ENCODE data around the gene ATP2B1.

Gene ATP2B1

DNA sequence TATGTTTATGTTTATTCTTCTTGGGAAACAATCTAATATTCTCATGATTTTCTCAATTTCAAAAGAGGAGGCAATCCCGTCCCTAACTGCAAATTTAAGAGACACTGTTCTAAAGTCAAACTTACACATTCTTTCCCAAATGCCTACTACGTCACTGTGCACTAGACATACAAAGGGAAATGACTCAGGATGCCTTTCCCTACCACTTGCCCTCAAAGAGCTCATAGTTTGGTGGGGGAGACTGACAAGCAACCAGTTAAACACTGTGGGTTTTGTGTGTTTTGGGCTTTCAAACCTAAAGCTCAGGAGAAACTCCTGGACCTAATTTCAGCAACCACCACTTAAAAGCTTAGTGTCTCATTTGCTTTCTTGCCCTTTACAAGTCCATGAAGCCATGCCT is 58.4 kb downstream of the ATP2B1 start:
- no peak for DNase-seq

DNA sequence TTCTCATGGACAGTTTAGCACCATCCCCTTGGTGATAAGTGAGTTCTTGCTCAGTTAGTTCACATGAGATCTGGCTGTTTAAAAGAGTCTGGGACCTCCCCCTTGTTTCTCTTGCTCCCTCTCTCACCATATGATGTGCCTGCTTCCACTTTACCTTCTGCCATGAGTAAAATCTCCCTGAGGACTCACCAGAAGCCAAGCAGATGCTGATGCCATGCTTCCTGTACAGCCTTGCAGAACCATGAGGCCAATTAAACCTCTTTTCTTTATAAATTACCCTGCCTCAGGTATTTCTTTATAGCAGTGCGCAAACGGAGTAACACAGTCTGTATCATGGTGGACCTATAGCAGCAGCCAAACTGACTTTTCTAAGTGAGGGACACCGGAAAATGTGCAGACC is 58.8 kb downstream of the ATP2B1 start:
- no peak for DNase-seq

DNA sequence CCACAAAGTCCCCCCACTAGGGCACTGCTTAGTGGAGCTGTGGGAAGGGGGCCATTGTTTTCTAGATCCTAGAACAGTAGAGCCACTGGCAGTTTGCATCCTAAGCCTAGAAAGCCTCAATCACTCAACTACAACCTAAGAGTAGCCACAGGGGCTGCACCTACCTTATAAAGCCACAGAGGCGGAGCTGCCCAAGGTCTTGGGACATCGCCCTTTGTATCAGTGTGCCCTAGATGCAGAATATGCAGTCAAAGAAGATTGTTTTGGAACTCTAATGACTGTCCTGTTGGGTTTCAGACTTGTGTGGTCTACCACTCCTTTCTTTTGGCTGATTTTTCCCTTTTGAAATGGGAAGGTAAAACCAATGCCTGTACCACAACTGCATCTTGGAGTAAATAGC is 59.5 kb downstream of the ATP2B1 start:
- DNase-seq, result no peak

DNA sequence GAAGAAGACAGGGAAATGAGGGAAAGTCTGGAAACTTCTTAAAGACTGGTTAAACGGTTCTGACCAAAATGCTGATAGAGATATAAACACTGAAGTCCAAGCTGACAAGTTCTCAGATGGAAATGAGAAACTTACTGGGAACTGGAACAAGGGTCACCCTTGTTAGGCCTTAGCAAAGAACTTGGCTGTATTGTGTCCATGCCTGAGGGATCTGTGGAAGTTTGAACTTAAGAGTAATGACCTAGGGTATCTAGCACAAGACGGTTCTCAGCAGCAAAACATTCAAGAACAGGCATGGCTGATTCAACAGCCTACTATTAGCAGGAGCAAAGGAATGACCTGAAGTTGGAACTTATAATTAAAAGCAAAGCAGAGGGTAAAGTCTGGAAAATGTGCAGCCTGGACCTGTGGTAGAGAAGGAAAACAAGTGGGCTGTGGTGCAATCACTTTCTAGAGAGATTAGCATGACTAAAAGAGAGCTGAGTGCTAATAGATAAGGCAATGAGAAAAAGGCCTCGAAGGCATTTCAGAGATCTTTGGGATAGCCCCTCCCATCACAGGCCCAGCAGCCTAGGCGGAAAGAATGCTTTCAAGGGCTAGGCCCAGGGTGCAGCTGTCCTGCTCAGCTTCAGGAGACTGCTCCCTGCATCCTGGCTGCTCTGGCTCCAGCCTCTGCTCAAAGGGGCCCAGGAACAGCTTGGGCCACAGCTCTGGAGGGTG is 60.3 kb downstream of the ATP2B1 start:
- no peak for DNase-seq

DNA sequence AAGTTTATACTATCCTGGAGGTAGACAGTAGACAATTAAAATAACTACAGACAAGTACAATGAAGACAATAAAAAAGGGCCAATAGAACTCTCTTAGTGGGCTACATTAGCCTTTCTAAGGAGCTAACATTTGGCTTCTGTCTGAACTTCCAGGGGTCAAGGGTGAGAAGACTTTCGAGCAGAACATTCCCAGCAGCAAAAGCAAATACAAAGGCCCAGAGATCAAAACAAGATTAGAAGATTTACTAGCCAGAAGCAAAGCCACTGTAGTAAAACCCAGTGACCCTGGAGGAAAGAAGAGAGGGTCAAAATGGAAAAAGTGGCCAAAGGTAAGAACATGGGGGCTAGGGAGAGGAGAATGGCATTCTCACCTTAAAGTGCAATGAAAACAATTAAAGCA is 63.2 kb downstream of the ATP2B1 start:
- no peak for DNase-seq

DNA sequence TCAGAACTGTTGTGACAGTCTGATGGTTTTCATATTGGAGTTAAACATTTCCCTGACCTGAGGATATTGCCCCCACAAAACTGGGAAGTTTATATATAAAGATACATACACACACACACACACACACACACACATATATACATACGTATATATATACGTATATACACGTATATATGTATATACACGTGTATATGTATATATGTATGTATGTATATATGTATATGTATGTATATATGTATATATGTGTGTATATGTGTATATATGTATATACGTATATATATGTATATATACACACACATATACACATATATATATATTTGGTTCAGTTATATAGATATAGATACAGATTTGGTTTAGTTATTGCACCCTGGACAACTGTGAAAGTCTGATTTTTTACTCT is 65.7 kb downstream of the ATP2B1 start:
- DNase-seq, result no peak

DNA sequence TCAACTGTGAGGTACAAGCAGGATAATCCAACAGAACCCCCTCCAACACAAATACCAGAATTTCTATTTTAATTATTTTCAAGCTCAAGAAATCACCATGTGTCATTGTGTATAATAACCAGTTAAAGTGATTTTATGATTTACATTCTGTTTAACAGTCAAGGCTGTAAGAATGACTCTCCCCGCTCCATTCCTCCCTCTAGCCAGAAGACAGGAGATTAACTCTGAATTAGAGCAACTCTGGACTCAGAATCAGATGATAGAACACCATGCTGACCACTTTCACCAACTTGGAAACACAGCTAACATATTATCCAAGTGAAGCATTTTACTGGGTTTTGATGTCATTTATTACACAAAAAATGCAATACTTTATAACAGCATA is 71.9 kb downstream of the ATP2B1 start:
- no peak for DNase-seq

DNA sequence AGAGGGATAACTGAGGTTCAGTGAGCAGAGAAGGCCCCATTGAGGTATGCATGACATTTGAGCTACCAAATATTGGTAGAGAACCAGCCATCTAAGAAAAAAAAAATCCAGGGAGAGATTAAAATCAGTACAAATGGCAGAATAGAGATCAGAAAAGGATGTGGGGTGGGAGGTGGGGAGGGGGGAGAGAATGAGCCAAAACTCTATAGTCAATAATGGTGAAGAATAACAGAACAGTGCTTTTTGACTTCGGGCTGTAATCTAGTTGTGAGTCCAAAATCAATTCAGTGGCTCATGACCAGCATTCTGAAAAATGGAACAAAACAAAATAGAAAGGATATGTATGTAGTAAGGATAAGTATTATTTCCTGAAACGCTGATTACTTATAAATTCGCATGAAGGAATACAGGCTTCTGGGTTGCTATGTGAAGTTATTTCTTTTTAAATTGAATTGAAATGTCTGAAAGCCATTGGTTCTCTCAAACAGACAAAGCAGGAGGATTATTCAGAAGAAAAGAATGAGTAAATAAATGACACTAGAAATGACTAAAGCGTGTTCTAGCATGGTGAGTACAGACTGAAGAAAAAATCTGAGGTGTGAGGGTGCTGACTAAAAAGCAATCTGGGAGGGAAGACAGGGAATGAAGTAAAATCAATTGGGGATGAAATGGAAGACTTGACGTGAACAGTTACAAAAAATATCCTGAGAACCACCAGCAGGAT is 72.4 kb downstream of the ATP2B1 start:
- no peak for DNase-seq

DNA sequence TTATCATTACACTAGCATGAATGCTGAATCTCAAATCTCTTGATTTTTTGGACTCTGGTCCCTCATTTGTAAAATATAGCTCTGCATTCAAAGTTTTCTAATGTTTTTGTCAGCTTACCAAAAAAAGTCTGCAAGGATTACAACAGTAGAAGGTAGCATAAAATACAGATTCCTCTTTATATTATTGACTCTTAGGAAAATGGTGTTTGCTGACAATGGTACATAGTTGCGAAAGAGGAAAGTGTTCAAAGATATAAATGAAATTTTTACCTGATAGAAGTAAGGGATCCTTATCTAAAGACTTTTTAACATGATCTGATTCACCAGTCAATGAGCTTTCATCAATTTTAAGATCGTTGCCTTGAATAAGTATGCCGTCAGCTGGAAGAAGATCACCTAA is 74.1 kb downstream of the ATP2B1 start:
- no peak for DNase-seq

DNA sequence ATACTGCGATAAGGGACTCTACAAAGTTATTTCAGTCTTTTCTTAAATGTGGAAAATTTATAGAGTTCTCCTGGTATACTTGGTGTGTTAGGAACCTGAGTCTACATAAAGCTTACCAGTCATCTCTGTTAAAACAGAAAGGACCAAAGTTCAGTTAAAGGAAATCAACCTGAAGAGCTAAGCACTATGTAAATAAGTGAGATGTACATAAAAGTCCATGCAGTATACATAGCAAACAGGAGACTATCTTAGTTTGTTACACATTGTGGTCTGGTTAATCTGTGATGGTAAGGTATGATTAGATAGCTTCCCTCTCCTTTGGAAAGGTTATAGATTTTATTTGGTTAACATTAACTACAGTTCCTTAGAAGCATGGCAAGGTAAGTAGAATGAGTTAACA is 75.9 kb downstream of the ATP2B1 start:
- no peak for DNase-seq

DNA sequence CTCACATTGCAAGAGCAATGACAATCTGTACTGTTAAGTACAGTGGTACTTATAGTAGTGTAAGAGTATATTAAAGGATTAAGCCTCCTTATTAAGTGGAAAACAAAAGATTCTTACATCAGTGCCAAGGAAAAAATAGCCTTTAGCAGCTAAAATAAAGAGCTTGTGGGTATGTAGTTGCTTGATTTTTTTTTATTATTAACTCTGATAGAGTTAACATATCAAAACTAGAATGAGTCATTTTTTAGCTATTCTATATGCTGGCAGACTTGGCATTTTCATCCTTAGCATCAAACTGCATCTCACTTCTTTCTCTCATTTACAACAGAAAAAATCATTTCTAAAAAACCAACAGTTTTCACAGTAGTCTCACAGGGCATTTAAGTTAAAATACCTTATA is 86.5 kb downstream of the ATP2B1 start:
- DNase-seq, result no peak

DNA sequence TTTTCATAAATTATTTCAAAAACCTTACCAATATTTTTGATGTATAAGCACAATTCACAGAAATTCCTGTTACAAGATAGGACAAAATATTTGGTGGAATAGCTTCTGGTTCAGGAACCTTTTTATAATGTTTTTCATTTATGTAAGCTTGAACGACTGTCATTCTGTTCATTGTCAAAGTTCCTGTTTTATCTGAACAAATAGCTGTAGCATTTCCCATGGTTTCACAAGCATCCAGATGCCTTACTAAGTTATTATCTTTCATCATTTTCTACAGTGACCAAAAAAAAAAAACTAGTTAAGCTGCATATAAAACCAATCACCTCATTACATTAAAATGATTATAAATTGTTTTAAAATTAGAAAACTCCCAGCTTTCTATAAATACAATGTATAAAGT is 87.1 kb downstream of the ATP2B1 start:
- DNase-seq, result peak; percentile 14 to 17

DNA sequence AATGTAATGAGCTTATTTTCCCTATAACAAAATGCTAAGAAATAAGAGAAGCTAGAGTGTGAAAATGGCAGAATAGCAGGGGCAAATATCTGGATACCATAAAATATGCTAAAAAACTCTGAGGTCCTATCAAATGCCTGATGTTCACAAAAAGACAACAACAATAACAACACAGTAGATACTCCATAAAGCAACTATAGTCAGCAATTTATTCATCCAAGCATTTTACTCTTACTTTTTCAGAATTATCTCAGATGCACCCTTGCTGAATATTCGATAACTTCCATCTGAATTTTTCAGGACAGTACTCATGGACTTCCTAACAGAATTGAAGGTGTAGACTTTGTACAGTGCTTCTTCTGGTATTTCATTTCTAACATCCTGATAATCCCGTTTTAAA is 88.9 kb downstream of the ATP2B1 start:
- no peak for DNase-seq

DNA sequence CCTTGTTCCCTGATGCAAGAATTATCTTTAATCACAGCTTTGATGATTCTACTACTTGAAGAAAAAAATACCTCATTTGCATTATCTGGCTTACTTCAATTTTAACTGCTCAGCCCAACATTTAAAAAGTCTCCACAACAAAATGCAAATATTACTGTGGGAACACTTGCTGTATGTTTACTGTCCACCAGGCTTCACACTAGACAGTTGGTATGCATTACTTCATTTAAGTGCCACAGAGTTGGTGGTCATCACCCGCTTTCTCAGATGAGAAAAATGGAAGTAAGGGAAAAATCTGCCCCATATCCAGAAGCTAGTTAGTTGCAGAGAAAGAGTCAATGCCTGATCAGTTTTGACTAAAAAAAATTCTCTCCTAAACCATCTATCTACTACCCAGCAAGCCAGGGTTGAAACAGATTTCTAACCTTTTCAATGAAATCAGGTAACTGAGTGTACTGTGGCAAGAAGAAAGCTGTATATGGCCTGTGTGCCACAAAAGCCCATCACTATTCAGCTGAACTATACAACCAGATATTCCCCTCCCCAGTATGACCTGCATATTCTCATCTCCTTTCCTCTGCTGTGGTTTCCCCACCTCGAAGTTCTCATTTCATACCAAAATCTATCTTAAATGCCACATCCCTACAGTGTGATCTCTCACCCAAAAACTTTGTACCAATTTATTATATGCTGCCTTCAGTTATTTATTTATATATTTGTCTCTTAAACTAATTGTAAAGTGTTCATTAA is 90.3 kb downstream of the ATP2B1 start:
- DNase-seq, result no peak

DNA sequence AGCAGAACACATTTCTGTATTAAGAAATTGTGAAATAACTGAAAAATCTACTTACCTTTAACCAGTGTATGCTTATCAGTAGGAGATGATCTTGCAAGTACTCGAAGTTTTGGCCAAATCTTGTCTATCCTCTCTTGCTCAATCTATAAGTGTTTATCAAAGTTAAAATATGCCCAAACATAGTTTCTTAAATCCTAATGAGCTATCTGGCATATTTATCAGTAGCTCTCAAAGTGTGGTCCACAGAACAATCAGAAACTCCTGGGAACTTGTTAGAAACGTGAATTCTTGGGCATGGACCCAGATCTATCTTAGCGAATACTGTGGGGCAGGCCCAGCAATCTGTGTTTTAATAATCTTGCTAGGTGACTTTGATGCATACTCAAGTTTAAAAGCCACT is 98.3 kb downstream of the ATP2B1 start:
- no peak for DNase-seq

DNA sequence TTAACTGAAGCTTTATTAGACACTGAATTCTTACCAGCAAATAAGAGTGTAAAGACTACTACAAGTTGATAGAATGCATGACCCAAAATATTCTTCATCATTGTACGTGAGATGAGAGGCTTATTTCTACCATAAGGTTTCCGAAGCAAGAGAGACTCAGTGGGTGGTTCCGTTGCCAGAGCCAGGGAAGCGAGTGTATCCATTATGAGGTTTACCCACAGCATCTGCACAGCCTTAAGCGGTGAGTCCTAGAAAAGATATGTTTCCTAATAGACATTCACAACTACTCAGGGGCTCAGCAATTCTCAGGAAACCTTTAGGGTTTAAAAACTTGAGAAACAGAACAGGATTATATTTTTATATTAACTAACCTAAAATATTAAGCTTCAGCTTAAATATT is 105.0 kb downstream of the ATP2B1 start:
- no peak for DNase-seq

DNA sequence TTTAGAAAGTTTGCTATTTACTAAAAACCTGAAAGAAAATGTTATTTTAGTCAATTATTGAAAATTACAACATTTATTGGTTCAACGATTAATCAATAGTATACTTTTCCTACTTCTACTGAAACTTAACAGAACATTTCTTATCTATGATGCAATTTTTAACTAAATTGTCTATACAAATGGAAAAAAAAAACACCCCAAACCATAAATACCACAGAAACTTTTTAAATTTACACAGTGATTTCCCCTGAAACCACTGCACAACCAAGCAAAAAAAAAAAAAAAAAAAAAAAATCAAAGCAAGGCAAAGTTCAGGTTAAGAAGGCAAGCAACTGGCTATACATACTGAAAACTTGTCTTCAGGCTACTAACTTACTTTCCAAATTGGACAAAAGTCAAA is 110.9 kb downstream of the ATP2B1 start:
- DNase-seq, result no peak

DNA sequence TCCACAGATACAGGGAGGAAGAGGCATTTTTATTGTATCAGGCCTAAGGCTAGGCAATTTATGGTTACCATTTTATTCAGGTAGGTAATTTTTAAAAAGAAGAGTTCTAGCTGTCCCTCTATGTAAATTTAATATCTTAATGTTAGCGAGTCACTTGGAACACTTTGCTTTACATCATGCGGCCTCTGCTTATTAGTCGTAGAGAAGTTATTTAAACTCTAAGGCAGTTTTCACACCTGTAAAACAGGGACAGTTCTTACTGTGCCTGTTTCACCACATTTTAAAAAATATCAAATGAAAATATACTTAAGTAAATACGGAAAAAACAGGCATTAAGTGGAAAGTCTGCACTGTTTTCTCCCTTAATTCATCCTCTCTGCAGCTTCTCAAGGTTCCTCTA is 111.4 kb downstream of the ATP2B1 start:
- no peak for DNase-seq

DNA sequence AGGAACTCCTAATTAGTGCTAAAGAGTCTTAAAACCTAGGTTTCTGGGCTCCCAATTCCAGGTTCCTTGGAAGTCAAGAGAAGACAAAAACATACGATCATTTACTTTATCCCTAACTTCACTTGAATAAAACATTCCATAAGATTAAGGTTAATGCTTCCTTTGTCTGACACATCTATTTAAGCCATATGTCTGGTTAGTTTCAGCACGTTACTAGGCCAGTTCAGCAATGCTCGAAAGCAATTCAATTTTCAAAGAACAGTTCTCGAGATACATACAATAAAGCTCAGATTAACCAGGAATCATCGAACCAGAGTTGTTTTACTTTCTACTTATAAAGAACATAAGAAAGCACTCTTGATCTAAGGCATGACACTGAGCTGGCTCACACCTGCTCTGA is 114.8 kb downstream of the ATP2B1 start:
- no peak for DNase-seq

DNA sequence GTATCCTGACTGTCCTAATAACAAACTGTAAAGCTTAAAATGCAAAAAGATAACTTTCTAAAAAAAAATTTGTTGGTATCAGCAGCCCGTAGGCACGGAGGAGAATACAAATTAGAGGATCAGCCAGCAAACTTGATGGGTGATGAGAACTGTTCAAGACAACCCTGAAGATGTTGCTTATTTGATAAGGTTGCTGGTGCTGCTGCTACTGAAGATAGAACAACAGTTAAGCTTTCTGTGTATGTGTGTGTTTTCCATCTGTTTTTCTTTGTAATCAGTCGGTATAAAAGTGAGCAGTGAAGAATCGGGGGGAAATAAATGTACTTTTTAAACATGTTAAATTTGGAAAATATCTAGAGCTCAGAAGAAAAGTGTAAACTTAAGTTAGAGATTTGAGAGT is 115.4 kb downstream of the ATP2B1 start:
- DNase-seq, result no peak

DNA sequence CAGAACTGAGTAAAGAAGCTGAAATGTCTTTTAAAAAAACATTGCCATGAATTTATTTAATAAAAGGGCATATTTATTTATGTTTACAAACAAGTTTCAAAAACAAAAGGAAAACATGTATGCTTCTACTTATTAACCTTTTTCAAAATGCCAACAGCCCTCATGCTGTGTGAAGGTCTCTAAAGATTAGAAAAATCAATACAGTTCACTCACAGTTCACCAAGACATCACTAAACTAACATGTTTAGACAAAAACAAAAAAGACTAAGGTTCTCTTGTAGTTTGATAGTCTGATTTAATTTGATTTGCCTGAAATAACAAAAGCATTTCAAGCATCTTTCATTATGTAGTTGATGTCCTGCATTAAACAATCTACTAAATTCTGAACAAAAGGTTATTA is 118.9 kb downstream of the ATP2B1 start:
- no peak for DNase-seq

DNA sequence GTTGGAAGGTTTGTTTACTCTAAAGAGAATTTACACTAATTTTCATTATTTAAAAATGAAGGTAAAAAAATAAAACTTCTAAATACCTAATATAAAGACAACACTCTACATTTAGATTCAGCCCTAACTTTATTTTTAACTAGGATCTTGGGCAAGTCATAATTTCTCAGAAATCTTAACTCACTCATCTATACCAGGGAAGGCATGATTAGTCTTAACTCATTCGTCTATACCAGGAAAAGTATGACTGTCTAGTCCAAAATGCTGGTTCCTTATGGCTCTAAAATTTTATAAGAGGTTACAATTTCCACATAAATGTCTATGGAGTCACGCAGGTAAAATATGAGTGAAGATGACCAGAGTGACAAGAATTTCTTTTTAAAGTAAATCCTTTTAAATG is 130.1 kb downstream of the ATP2B1 start:
- DNase-seq, result no peak

DNA sequence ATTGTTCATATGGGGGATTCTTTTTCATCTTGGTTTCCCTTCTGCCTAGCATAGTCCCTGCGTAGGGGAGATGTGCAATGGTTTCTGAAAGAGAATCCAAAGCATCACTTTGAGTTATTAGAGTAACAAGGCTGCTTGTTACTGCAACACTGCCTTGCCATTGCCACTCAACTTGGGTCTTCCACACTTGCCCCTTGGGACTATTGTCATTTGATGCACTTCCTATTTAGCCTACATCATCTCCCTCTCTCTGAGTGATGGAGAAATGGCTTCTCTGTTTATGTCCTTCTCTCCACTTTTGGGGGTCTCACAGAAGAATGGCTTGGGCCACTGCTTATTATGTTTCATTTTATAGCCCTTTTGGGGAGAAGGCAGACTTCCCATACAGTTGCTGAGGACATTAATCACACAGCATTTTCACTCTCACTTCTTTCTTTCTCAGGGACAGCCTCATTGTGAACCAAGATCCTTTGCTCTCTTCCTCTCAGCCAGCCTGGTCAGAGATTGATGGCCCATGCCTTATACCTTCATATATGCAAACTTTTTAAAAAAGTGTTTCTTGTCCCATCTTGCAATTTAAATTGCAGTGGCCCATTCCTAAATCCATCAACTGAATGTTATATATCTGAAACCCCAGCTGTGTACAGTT is 131.9 kb downstream of the ATP2B1 start:
- no peak for DNase-seq

DNA sequence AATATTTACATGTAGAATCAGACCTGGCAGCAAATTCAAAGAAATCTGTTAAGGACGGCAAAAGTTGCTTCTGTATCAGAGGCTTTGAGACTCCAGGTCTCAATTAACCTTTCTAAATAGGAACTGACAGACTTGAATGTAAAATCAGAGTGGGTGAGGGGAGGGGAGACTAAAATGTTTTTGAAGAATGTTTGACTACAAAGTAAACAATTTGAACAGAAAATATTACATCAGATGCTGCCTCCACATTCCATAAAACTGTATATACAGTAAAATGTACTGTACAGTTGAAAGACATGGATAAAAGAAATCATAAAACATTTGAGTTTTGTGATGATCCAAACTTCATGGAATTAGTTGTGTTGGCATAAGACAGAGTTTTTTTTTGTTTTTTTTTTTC is 133.3 kb downstream of the ATP2B1 start:
- DNase-seq, result no peak
